Tibial nerve (tissue), 3 donors: Measurements from ENCODE around the gene SYVN1.

Experiments used
- POLR2A ChIP-seq, 2 donors: fragments of 450-650 bp; IDR thresholded peaks; one replicate each; pipeline ENCODE4 v1.6.1; 2017; ENCODE audit warnings: antibody characterized with exemption in 2 of 2, mild to moderate bottlenecking in 2 of 2, moderate library complexity in 2 of 2
- TF ChIP-seq, protein P1 (sequence below), 5 experiments: fragments of 200-600 bp in 3 of 5; fragments of 450-650 bp in 2 of 5; sonication (generic) in 3 of 5; IDR thresholded peaks; one replicate each; pipeline ENCODE4 v1.5.1; 2016 to 2019; ENCODE audit warnings: antibody characterized with exemption in 5 of 5, mild to moderate bottlenecking in 3 of 5, moderate library complexity in 2 of 5

- TF ChIP-seq, protein P1, sequence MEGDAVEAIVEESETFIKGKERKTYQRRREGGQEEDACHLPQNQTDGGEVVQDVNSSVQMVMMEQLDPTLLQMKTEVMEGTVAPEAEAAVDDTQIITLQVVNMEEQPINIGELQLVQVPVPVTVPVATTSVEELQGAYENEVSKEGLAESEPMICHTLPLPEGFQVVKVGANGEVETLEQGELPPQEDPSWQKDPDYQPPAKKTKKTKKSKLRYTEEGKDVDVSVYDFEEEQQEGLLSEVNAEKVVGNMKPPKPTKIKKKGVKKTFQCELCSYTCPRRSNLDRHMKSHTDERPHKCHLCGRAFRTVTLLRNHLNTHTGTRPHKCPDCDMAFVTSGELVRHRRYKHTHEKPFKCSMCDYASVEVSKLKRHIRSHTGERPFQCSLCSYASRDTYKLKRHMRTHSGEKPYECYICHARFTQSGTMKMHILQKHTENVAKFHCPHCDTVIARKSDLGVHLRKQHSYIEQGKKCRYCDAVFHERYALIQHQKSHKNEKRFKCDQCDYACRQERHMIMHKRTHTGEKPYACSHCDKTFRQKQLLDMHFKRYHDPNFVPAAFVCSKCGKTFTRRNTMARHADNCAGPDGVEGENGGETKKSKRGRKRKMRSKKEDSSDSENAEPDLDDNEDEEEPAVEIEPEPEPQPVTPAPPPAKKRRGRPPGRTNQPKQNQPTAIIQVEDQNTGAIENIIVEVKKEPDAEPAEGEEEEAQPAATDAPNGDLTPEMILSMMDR (IDR thresholded peaks at IDR 0.05), result no peak
- TF ChIP-seq POLR2A (IDR thresholded peaks at IDR 0.05), result no peak
These were observed 33.3 kb upstream of the SYVN1 start for GRCh38 chr11:65167656-65168055.
